ENCODE measurements around the gene PGLYRP4.

The PGLYRP4 gene

DNA sequence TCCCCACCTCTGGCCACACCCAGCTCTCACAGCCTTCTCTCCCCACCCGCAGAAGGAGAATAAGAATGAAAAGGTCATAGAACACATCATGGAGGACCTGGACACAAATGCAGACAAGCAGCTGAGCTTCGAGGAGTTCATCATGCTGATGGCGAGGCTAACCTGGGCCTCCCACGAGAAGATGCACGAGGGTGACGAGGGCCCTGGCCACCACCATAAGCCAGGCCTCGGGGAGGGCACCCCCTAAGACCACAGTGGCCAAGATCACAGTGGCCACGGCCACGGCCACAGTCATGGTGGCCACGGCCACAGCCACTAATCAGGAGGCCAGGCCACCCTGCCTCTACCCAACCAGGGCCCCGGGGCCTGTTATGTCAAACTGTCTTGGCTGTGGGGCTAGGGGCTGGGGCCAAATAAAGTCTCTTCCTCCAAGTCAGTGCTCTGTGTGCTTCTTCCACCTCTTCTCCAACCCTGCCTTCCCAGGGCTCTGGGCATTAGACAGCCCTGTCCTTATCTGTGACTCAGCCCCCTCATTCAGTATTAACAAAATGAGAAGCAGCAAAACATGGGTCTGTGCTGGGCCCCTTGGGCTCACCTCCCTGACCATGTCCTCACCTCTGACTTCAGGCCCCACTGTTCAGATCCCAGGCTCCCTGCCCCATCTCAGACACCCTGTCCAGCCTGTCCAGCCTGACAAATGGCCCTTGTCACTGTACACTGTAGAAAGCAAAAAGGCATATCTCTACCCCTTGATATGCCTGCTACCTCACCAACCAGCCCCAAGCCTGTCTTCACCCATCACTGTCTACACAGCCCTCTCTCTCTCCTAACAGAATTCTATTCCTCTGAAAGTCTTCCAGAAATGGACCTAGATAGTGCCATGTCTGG is 12.2 kb upstream of the PGLYRP4 start:
- H3K4me3 ChIP-seq (ENCODE audit: low read depth, low read length), result no peak overlapping the region
- TF ChIP-seq, protein P1, sequence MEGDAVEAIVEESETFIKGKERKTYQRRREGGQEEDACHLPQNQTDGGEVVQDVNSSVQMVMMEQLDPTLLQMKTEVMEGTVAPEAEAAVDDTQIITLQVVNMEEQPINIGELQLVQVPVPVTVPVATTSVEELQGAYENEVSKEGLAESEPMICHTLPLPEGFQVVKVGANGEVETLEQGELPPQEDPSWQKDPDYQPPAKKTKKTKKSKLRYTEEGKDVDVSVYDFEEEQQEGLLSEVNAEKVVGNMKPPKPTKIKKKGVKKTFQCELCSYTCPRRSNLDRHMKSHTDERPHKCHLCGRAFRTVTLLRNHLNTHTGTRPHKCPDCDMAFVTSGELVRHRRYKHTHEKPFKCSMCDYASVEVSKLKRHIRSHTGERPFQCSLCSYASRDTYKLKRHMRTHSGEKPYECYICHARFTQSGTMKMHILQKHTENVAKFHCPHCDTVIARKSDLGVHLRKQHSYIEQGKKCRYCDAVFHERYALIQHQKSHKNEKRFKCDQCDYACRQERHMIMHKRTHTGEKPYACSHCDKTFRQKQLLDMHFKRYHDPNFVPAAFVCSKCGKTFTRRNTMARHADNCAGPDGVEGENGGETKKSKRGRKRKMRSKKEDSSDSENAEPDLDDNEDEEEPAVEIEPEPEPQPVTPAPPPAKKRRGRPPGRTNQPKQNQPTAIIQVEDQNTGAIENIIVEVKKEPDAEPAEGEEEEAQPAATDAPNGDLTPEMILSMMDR (IDR thresholded peaks at IDR 0.05; ENCODE audit: low read depth, low read length), result no peak

DNA sequence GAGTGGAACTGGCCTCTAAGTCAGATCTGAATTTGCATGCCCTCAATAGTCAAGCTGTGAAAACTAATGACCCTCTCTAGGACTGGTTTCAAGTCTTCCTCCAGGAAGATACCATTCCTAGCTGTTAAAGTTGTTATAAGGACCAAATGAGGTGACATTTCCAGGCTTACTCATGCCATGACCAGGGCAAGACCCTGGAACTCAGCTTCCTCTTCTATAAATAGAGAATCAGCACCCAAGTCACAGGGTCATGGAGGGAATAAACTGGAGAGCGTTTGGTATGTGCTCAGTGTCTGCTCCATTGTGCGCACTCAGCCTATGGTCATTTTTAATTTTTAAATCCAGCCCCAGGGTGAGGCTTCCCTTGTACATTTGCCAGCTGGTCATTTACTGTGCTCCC is 11.5 kb upstream of the PGLYRP4 start:
- TF ChIP-seq, protein P1 (IDR thresholded peaks at IDR 0.05; ENCODE audit: low read depth, low read length), result no peak
- no peak overlapping the region for H3K4me3 ChIP-seq (ENCODE audit: low read depth, low read length)

DNA sequence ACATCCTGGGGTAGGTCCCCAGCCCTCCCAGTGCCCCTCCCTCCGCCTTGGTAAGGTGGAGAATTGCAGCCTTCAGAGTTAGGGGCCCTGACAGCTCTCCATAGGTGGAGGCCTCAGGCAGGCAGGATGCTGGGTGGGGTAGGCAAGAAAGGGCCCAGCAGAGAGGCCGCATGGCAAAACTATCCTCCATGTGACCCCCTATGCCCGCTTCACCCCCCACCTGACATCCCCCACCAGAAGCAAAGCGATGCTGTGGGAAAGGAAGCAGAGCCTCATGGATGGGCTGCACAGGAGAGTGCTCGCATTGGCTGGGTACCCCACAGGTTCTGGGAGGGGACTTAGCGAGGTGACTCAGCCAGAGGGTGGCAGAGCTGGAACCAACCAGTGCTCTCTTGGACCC is 10.6 kb upstream of the PGLYRP4 start:
- TF ChIP-seq, protein P1 (IDR thresholded peaks at IDR 0.05; ENCODE audit: low read depth, low read length), result no peak
- H3K4me3 ChIP-seq (ENCODE audit: low read depth, low read length), result no peak overlapping the region

DNA sequence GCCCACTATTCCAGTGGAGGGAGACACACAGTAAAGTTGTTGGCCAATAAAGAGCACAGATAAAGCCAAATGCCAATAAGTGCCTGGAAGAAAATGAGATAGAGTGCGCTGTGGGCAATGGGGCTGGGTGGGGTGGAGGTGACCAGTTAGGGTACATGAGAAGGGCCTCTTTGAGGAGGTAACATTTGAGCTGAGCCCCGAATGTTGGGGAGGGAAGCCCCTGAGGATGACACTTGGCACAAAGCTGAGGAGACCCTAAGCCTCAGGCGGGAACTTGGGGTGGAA is 10.0 kb upstream of the PGLYRP4 start:
- TF ChIP-seq, protein P1 (IDR thresholded peaks at IDR 0.05; ENCODE audit: low read depth, low read length), result no peak
- no peak overlapping the region for H3K4me3 ChIP-seq (ENCODE audit: low read depth, low read length)

DNA sequence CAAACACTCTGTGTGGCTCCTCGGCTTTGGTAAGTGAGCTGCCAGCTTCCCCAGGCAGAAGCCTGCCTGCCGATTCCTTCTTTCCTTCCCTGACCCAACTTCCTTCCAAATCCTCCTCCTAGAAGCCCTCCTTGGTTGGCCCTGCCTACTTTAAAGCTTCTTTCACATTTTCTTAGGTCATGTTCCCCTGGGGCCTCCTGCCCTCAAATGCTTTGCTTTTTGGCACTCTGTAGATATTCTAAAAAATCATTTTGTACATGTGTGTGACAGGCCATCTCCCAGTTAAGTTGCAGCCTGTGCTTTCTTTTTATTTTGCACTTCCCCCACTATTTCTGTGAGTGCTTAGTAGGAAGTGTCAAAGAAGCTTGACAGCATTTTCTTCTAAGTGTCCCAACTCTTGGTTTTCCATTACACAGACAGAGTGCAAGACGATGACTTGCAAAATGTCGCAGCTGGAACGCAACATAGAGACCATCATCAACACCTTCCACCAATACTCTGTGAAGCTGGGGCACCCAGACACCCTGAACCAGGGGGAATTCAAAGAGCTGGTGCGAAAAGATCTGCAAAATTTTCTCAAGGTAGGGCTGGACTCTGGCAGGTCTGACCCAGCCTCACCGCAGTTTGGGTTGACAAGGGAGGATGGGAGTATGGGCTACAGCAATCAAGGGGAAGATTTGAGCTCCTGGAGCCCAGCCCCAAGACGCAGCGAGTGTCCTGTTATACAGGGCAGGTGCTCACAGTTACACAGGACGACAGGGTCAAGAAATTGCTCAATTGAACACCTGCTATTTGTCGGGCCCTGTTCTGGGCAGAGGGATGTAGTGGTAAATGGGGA is 9.4 kb upstream of the PGLYRP4 start, which contains the start of gene S100A9:
Gene S100A9 (plus strand): TSS at position 2 of the 838 bp plus-strand sequence. CDS start 430 bp downstream, at position 432.
- H3K4me3 ChIP-seq (ENCODE audit: low read depth, low read length), result no peak within 1 kb of the TSS
- TF ChIP-seq, protein P1 (IDR thresholded peaks at IDR 0.05; ENCODE audit: low read depth, low read length), result no peak

DNA sequence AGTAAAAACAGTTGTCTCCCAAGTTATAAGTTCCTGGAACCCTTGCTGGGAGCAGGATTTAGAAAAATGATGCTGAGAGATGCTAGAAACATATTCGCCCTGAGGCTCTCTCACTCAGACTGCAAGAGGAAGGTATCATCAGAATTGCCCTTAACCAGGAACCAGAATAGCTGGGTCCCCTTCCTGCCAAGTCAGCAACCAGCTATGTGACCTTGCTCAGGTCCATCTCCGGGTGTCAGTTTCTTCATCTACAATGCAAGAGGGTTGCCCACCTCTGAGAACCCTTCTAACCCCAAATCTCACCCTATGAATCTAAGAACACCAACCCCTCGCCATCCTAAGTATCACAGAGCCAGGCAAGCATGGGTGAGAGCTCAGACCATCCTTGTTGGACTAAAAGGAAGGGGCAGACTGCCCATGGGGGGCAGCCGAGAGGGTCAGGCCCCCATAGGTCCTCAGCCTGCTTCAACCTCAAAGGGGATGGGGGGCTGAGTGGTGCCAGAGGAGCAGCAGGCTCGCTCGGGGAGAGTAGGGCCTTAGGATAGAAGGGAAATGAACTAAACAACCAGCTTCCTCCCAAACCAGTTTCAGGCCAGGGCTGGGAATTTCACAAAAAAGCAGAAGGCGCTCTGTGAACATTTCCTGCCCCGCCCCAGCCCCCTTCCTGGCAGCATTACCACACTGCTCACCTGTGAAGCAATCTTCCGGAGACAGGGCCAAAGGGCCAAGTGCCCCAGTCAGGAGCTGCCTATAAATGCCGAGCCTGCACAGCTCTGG is 8.6 kb upstream of the PGLYRP4 start:
- no peak overlapping the region for H3K4me3 ChIP-seq (ENCODE audit: low read depth, low read length)

More for the DNA sequence above, 8.6 kb upstream of the PGLYRP4 start:
- TF ChIP-seq, protein P1 (IDR thresholded peaks at IDR 0.05; ENCODE audit: low read depth, low read length), result no peak
